Activated naive CD4-positive, alpha-beta T cell treated with anti-CD3 and anti-CD28 coated beads, Interleukin-2, amount 10 ng/mL, durations not matched to agents 7 days and 5 days (primary cell): ENCODE data around the gene GRIN2A.

Source experiments
- CTCF ChIA-PET: fragments of 350-600 bp; sonication (Branson Sonifier 250); formaldehyde crosslinking; loops from one replicate; lab custom pipeline; 2021; ENCODE audit warnings: antibody characterized with exemption; lab: Charles Lee
- DNase-seq: peaks from one replicate; pipeline ENCODE4 v3.0.0-alpha.2; 2020
- H3K27ac Mint-ChIP-seq: one replicate; pipeline ENCODE4 v1.8.0; 2021; ENCODE audit warnings: mild to moderate bottlenecking, moderate library complexity, mixed read lengths
- H3K27me3 Mint-ChIP-seq: one replicate; pipeline ENCODE4 v1.8.0; 2021; ENCODE audit warnings: mild to moderate bottlenecking, mixed read lengths
- H3K36me3 Mint-ChIP-seq: one replicate; pipeline ENCODE4 v1.8.0; 2021; ENCODE audit warnings: mixed read lengths
- H3K4me1 Mint-ChIP-seq: one replicate; pipeline ENCODE4 v1.8.0; 2021; ENCODE audit warnings: mixed read lengths
- H3K4me3 Mint-ChIP-seq: one replicate; pipeline ENCODE4 v1.8.0; 2021; ENCODE audit warnings: mild to moderate bottlenecking, moderate library complexity, mixed read lengths
- H3K9me3 Mint-ChIP-seq: one replicate; pipeline ENCODE4 v1.8.0; 2021; ENCODE audit warnings: mixed read lengths

GRIN2A gene

GRCh38 chr16:10130538-10130937 lies 51.7 kb downstream of the GRIN2A start:
- no peaks in the 10 kb centered on the region for H3K27me3 Mint-ChIP-seq
- H3K4me3 Mint-ChIP-seq: no peak overlapping the region
- H3K9me3 Mint-ChIP-seq: no peaks in the 10 kb centered on the region
- H3K4me1 Mint-ChIP-seq: no peaks in the 10 kb centered on the region
- CTCF ChIA-PET: no interaction called here
- H3K27ac Mint-ChIP-seq: no peak overlapping the region
- H3K36me3 Mint-ChIP-seq: no peaks in the 10 kb centered on the region
- no peak for DNase-seq

- H3K4me3 Mint-ChIP-seq: no peak overlapping the region
- CTCF ChIA-PET: no interaction called here
- no peaks in the 10 kb centered on the region for H3K27me3 Mint-ChIP-seq
- no peaks in the 10 kb centered on the region for H3K4me1 Mint-ChIP-seq
- H3K36me3 Mint-ChIP-seq: no peaks in the 10 kb centered on the region
- no peak for DNase-seq
- H3K9me3 Mint-ChIP-seq: no peaks in the 10 kb centered on the region
- no peak overlapping the region for H3K27ac Mint-ChIP-seq
These were observed 53.6 kb downstream of the GRIN2A start for GRCh38 chr16:10128397-10129258.

GRCh38 chr16:10126686-10127085 lies 55.5 kb downstream of the GRIN2A start:
- Mint-ChIP-seq H3K4me3 (no peak overlapping the region), H3K27me3 (no peaks in the 10 kb centered on the region), H3K27ac (no peak overlapping the region), H3K4me1 (no peaks in the 10 kb centered on the region), H3K36me3 (no peaks in the 10 kb centered on the region), H3K9me3 (no peaks in the 10 kb centered on the region)
- no peak for DNase-seq
- CTCF ChIA-PET: no interaction called here

GRCh38 chr16:10123141-10123540 lies 59.1 kb downstream of the GRIN2A start:
- CTCF ChIA-PET: interaction anchor here (0.7 kb wide), 1 partner anchor 1546 kb away, joined by 3 read pairs; no protein-coding TSS in a partner anchor
- Mint-ChIP-seq H3K27ac (no peak overlapping the region), H3K9me3 (no peaks in the 10 kb centered on the region), H3K36me3 (no peaks in the 10 kb centered on the region), H3K4me3 (no peak overlapping the region), H3K4me1 (no peaks in the 10 kb centered on the region), H3K27me3 (peaks cover 3% of the 10 kb centered on the region)
- no peak for DNase-seq

GRCh38 chr16:10122546-10122945 lies 59.7 kb downstream of the GRIN2A start:
- no peak for DNase-seq
- no peak overlapping the region for H3K4me3 Mint-ChIP-seq
- no peaks in the 10 kb centered on the region for H3K36me3 Mint-ChIP-seq
- H3K9me3 Mint-ChIP-seq: no peaks in the 10 kb centered on the region
- no peak overlapping the region for H3K27ac Mint-ChIP-seq
- no peaks in the 10 kb centered on the region for H3K4me1 Mint-ChIP-seq
- H3K27me3 Mint-ChIP-seq: peaks cover 3% of the 10 kb centered on the region
- CTCF ChIA-PET: interaction anchor here (0.7 kb wide), 1 partner anchor 1546 kb away, joined by 3 read pairs; no protein-coding TSS in a partner anchor

- H3K27me3 Mint-ChIP-seq: peaks cover 3% of the 10 kb centered on the region
- no peaks in the 10 kb centered on the region for H3K4me1 Mint-ChIP-seq
- no peak for DNase-seq
- CTCF ChIA-PET: no interaction called here
- H3K4me3 Mint-ChIP-seq: no peak overlapping the region
- no peaks in the 10 kb centered on the region for H3K36me3 Mint-ChIP-seq
- no peak overlapping the region for H3K27ac Mint-ChIP-seq
- H3K9me3 Mint-ChIP-seq: no peaks in the 10 kb centered on the region
These were observed 60.3 kb downstream of the GRIN2A start for GRCh38 chr16:10121897-10122425.

- Mint-ChIP-seq H3K27me3 (peaks cover 3% of the 10 kb centered on the region), H3K27ac (no peak overlapping the region), H3K36me3 (no peaks in the 10 kb centered on the region), H3K4me1 (no peaks in the 10 kb centered on the region), H3K4me3 (no peak overlapping the region), H3K9me3 (no peaks in the 10 kb centered on the region)
- CTCF ChIA-PET: no interaction called here
- no peak for DNase-seq
These were observed 60.7 kb downstream of the GRIN2A start for GRCh38 chr16:10121491-10121890.

- CTCF ChIA-PET: no interaction called here
These were observed 61.3 kb downstream of the GRIN2A start for GRCh38 chr16:10120953-10121352.

GRCh38 chr16:10114409-10114808 lies 67.8 kb downstream of the GRIN2A start:
- H3K36me3 Mint-ChIP-seq: no peaks in the 10 kb centered on the region

More at GRCh38 chr16:10120953-10121352, 61.3 kb downstream of the GRIN2A start:
- H3K27me3 Mint-ChIP-seq: peaks cover 3% of the 10 kb centered on the region
- H3K9me3 Mint-ChIP-seq: no peaks in the 10 kb centered on the region
- DNase-seq: no peak
- H3K4me1 Mint-ChIP-seq: no peaks in the 10 kb centered on the region
- H3K36me3 Mint-ChIP-seq: no peaks in the 10 kb centered on the region
- H3K27ac Mint-ChIP-seq: no peak overlapping the region
- H3K4me3 Mint-ChIP-seq: no peak overlapping the region

GRCh38 chr16:10113248-10113647 lies 69.0 kb downstream of the GRIN2A start:
- Mint-ChIP-seq H3K4me1 (no peaks in the 10 kb centered on the region), H3K27me3 (no peaks in the 10 kb centered on the region), H3K4me3 (no peak overlapping the region), H3K9me3 (peaks cover 2% of the 10 kb centered on the region), H3K36me3 (no peaks in the 10 kb centered on the region), H3K27ac (no peak overlapping the region)
- CTCF ChIA-PET: no interaction called here
- DNase-seq: no peak

More at GRCh38 chr16:10114409-10114808, 67.8 kb downstream of the GRIN2A start:
- H3K4me1 Mint-ChIP-seq: no peaks in the 10 kb centered on the region
- peaks cover 2% of the 10 kb centered on the region for H3K9me3 Mint-ChIP-seq
- no peak for DNase-seq
- H3K27me3 Mint-ChIP-seq: no peaks in the 10 kb centered on the region
- H3K4me3 Mint-ChIP-seq: no peak overlapping the region
- CTCF ChIA-PET: interaction anchor here (0.6 kb wide), 1 partner anchor 11 kb away, joined by 3 read pairs; no protein-coding TSS in a partner anchor
- H3K27ac Mint-ChIP-seq: no peak overlapping the region

- H3K36me3 Mint-ChIP-seq: no peaks in the 10 kb centered on the region
- CTCF ChIA-PET: no interaction called here
These were observed 70.2 kb downstream of the GRIN2A start for GRCh38 chr16:10112021-10112420.

GRCh38 chr16:10111156-10111761 lies 71.0 kb downstream of the GRIN2A start:
- CTCF ChIA-PET: no interaction called here
- Mint-ChIP-seq H3K36me3 (no peaks in the 10 kb centered on the region), H3K4me1 (no peaks in the 10 kb centered on the region)

More at GRCh38 chr16:10112021-10112420, 70.2 kb downstream of the GRIN2A start:
- no peak overlapping the region for H3K27ac Mint-ChIP-seq
- H3K4me1 Mint-ChIP-seq: no peaks in the 10 kb centered on the region
- H3K27me3 Mint-ChIP-seq: no peaks in the 10 kb centered on the region
- peaks cover 2% of the 10 kb centered on the region for H3K9me3 Mint-ChIP-seq
- DNase-seq: no peak
- H3K4me3 Mint-ChIP-seq: no peak overlapping the region

GRCh38 chr16:10110552-10110951 lies 71.7 kb downstream of the GRIN2A start:
- no peaks in the 10 kb centered on the region for H3K27me3 Mint-ChIP-seq
- H3K4me3 Mint-ChIP-seq: no peak overlapping the region
- H3K9me3 Mint-ChIP-seq: peaks cover 2% of the 10 kb centered on the region
- no peaks in the 10 kb centered on the region for H3K4me1 Mint-ChIP-seq
- CTCF ChIA-PET: no interaction called here
- DNase-seq: no peak
- H3K27ac Mint-ChIP-seq: no peak overlapping the region
- H3K36me3 Mint-ChIP-seq: no peaks in the 10 kb centered on the region

More at GRCh38 chr16:10111156-10111761, 71.0 kb downstream of the GRIN2A start:
- no peak overlapping the region for H3K27ac Mint-ChIP-seq
- no peaks in the 10 kb centered on the region for H3K27me3 Mint-ChIP-seq
- DNase-seq: no peak
- H3K4me3 Mint-ChIP-seq: no peak overlapping the region
- peaks cover 2% of the 10 kb centered on the region for H3K9me3 Mint-ChIP-seq

GRCh38 chr16:10107081-10107480 lies 75.1 kb downstream of the GRIN2A start:
- H3K27me3 Mint-ChIP-seq: no peaks in the 10 kb centered on the region
- peaks cover 5% of the 10 kb centered on the region for H3K9me3 Mint-ChIP-seq
- no peak overlapping the region for H3K27ac Mint-ChIP-seq
- no peaks in the 10 kb centered on the region for H3K36me3 Mint-ChIP-seq
- no peak overlapping the region for H3K4me3 Mint-ChIP-seq
- CTCF ChIA-PET: no interaction called here
- DNase-seq: no peak
- H3K4me1 Mint-ChIP-seq: no peaks in the 10 kb centered on the region
